HUES48 (cell line): ENCODE data around the gene PPP1R3F.
"Not testable (repeated sequence)": the region's sequence is repeated elsewhere in the genome, so short reads cannot be mapped to it uniquely, and the experiment has no call there.

ENCODE experiments used
- H3K27ac ChIP-seq: one replicate; pipeline ENCODE4 v1.7.0; 2013; ENCODE audit warnings: low read depth, low read length, inconsistent platforms
- H3K27me3 ChIP-seq: 2 replicates; pipeline ENCODE4 v1.6.1; 2013; ENCODE audit warnings: mild to moderate bottlenecking, low read length; ENCODE audit not compliant: control insufficient read depth, insufficient read depth
- H3K36me3 ChIP-seq: 2 replicates; pipeline ENCODE4 v1.6.1; 2013; ENCODE audit warnings: low read length; ENCODE audit not compliant: control insufficient read depth, insufficient read depth
- H3K4me1 ChIP-seq: 2 replicates; pipeline ENCODE4 v1.6.1; 2013; ENCODE audit warnings: mild to moderate bottlenecking, low read length; ENCODE audit not compliant: control insufficient read depth, insufficient read depth
- H3K4me3 ChIP-seq: 2 replicates; pipeline ENCODE4 v1.5.1; 2013; ENCODE audit warnings: mild to moderate bottlenecking, low read depth, low read length
- H3K9ac ChIP-seq: 2 replicates; pipeline ENCODE4 v1.6.1; 2013; ENCODE audit warnings: mild to moderate bottlenecking, low read depth, low read length, moderate library complexity
- H3K9me3 ChIP-seq: 2 replicates; pipeline ENCODE4 v1.6.1; 2013; ENCODE audit warnings: low read length; ENCODE audit not compliant: control insufficient read depth, insufficient read depth

The PPP1R3F gene

GRCh38 chrX:49292400-49293362, 23.1 kb downstream of the PPP1R3F start:
- H3K9ac ChIP-seq: no peak overlapping the region
- no peaks in the 10 kb centered on the region for H3K36me3 ChIP-seq
- no peak overlapping the region for H3K27ac ChIP-seq
- no peaks in the 10 kb centered on the region for H3K4me1 ChIP-seq
- no peak overlapping the region for H3K4me3 ChIP-seq
- H3K9me3 ChIP-seq: peaks cover 26% of the 10 kb centered on the region
- no peaks in the 10 kb centered on the region for H3K27me3 ChIP-seq

GRCh38 chrX:49299293-49299692, 29.7 kb downstream of the PPP1R3F start:
- H3K36me3 ChIP-seq, H3K27me3 ChIP-seq, H3K9ac ChIP-seq, H3K4me1 ChIP-seq, H3K4me3 ChIP-seq, H3K27ac ChIP-seq: not testable (repeated sequence)
- peaks cover 32% of the 10 kb centered on the region for H3K9me3 ChIP-seq

DNA sequence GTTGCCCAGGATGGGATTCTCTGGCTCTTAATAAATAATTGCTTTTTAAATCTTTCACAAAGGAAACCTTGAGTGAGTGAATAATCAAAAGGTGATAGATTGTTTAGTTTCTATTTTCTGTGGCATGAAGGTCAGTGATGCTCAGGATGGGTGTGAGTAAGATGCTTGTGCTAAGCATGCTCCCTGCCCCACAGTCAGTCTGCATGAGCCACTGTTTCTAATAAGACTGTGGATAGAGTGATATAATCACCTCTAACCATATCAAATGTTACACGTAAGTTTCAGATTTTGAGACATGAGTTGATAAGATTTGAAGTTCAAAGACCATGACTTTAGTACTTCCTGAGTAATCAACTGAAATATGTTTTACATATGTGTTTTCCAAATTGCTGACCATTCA, 31.1 kb downstream of the PPP1R3F start:
- Histone ChIP-seq H3K4me3 (no peak overlapping the region), H3K27ac (no peak overlapping the region), H3K9ac (no peak overlapping the region), H3K4me1 (no peaks in the 10 kb centered on the region), H3K27me3 (no peaks in the 10 kb centered on the region), H3K36me3 (no peaks in the 10 kb centered on the region), H3K9me3 (peaks cover 34% of the 10 kb centered on the region)

- Histone ChIP-seq H3K36me3 (no peaks in the 10 kb centered on the region), H3K9ac (no peak within 1 kb of the TSS), H3K27me3 (no peaks in the 10 kb centered on the region), H3K4me1 (peaks cover under 1% of the 10 kb centered on the region; the same call in 1 of the 2 replicates), H3K9me3 (peaks cover 34% of the 10 kb centered on the region), H3K4me3 (no peak within 1 kb of the TSS), H3K27ac (no peak within 1 kb of the TSS)
Measured at GRCh38 chrX:49303346-49303745, 33.8 kb downstream of the PPP1R3F start, which contains the start of gene GAGE10. GAGE10 (plus strand) TSS chrX:49303646; CDS start chrX:49304860, 1,214 bp downstream.

- H3K27me3 ChIP-seq, H3K4me3 ChIP-seq, H3K9ac ChIP-seq, H3K27ac ChIP-seq, H3K36me3 ChIP-seq: not testable (repeated sequence)
- H3K9me3 ChIP-seq: peaks cover 34% of the 10 kb centered on the region
- H3K4me1 ChIP-seq: peaks cover 27% of the 10 kb centered on the region
Measured at GRCh38 chrX:49307775-49308174, 38.2 kb downstream of the PPP1R3F start.

DNA sequence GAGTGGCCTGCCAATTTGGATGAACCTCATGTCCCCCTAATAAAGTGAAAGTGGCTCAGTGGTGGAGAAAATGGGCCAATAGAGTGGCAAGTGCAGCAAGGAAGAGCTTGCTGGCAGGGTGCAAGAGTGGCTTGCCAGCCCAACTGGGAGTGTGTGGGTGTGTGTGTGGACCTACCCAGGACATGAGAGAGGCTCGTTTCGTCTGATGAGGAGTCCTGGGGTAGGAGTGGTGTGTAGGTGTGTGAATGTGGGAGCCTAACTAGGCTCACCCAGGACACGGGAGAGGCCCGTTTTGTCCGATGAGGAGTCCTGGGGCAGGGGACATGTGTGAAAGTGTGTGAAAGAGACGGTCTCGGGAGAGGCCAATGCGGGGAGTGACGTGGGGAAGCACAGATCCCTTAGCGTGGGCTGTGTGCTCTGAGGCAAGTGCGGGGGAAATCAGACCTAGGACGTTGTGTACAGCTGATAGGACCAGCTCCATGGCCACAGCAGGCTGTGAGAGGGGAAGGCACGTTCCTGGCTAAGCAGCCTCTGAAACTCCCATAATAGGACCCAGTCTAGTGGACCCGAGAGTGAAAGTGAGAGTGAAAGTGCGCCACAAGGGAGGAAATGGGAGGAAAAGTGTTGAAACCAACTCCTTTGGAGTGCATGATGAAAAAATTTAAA, 39.1 kb downstream of the PPP1R3F start:
- peak overlapping the region; percentile 61 for H3K9ac ChIP-seq
- peaks cover 34% of the 10 kb centered on the region for H3K9me3 ChIP-seq
- peaks cover 27% of the 10 kb centered on the region for H3K4me1 ChIP-seq
- peak overlapping the region; percentile 50; the same call in 1 of the 2 replicates for H3K4me3 ChIP-seq
- H3K36me3 ChIP-seq: no peaks in the 10 kb centered on the region
- no peaks in the 10 kb centered on the region for H3K27me3 ChIP-seq
- peak overlapping the region; percentile 90 for H3K27ac ChIP-seq

GRCh38 chrX:49309401-49309981, 39.9 kb downstream of the PPP1R3F start:
- Histone ChIP-seq H3K4me3 (peak overlapping the region; percentile 50), H3K9ac (peak overlapping the region; percentile 61), H3K27me3 (no peaks in the 10 kb centered on the region), H3K9me3 (peaks cover 26% of the 10 kb centered on the region), H3K36me3 (no peaks in the 10 kb centered on the region), H3K27ac (peak overlapping the region; percentile 90), H3K4me1 (peaks cover 27% of the 10 kb centered on the region)

- Histone ChIP-seq H3K36me3 (no peaks in the 10 kb centered on the region), H3K9ac (no peak overlapping the region), H3K27me3 (no peaks in the 10 kb centered on the region)
Measured at GRCh38 chrX:49310371-49310770, 40.8 kb downstream of the PPP1R3F start.

DNA sequence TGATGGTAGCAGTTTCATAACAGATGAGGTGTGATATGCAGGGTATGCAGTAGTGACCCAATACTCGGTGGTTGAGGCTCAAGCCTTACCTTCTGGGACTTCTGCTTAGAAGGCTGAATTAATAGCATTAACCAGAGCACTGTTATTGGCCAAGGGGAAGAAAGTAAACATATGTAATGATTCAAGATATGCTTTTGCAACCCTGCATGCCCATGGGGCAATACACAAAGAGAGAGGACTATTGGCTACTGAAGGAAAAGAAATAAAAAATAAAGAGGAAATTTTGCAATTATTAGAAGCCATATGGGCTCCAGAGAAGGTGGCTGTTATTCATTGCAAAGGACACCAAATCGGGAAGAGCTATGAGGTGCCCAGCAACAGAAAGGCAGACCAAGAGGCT, 42.6 kb downstream of the PPP1R3F start:
- H3K36me3 ChIP-seq: no peaks in the 10 kb centered on the region
- H3K4me3 ChIP-seq: no peak overlapping the region
- H3K9me3 ChIP-seq: peaks cover 44% of the 10 kb centered on the region
- no peak overlapping the region for H3K9ac ChIP-seq
- H3K4me1 ChIP-seq: peaks cover 27% of the 10 kb centered on the region
- no peaks in the 10 kb centered on the region for H3K27me3 ChIP-seq
- no peak overlapping the region for H3K27ac ChIP-seq

More at GRCh38 chrX:49310371-49310770, 40.8 kb downstream of the PPP1R3F start:
- peak overlapping the region; percentile 39 for H3K4me3 ChIP-seq
- H3K9me3 ChIP-seq: peaks cover 31% of the 10 kb centered on the region
- peak overlapping the region; percentile 78 for H3K27ac ChIP-seq
- peaks cover 27% of the 10 kb centered on the region for H3K4me1 ChIP-seq

GRCh38 chrX:49316085-49316484, 46.5 kb downstream of the PPP1R3F start:
- Histone ChIP-seq H3K27ac (no peak overlapping the region), H3K4me3 (no peak overlapping the region), H3K27me3 (no peaks in the 10 kb centered on the region), H3K4me1 (peaks cover 5% of the 10 kb centered on the region), H3K36me3 (no peaks in the 10 kb centered on the region), H3K9me3 (peaks cover 36% of the 10 kb centered on the region; the same call in 1 of the 2 replicates), H3K9ac (no peak overlapping the region)
